GM12878 (cell line): ENCODE data around the gene ARMC9. TPM values are rescaled to one million over a fixed set of nuclear protein-coding genes. Genes with fewer than 3 reads are reported as not detected.

Source experiments
- EZH2 ChIP-seq: IDR thresholded peaks from 2 replicates; pipeline ENCODE4 v1.6.1; 2012; ENCODE audit warnings: low read depth, mild to moderate bottlenecking, control low read depth, inconsistent platforms, low read length, borderline replicate concordance; ENCODE audit not compliant: control insufficient read depth
- ZBTB11 ChIP-seq: fragments of 450-650 bp; formaldehyde crosslinking; IDR thresholded peaks from 2 replicates; pipeline ENCODE4 v1.5.0; 2022; ENCODE audit warnings: mild to moderate bottlenecking, missing genetic modification characterization
- ZNF384 ChIP-seq: IDR thresholded peaks from 2 replicates; pipeline ENCODE4 v1.6.1; 2012; ENCODE audit warnings: low read depth, mild to moderate bottlenecking, low read length, improper control_type of control experiment, borderline replicate concordance
- polyA plus RNA-seq, 11 experiments: library from polyadenylated mRNA; depleted of rRNA in 4 of 11; unstranded in 6 of 11; stranded (reverse) in 5 of 11; fragments of >200 nt; fragmentation: Nextera tagmentation in 4 of 11; fragmentation: Illumina TruSeq in 1 of 11; extraction: Ambion mirVana in 4 of 11; extraction: Trizol in 1 of 11; gene quantifications; 1 replicate in 1 of 11; 2 replicates in 10 of 11; pipeline versions ENCODE4 v1.2.1 to v1.2.3, GENCODE V29; 2011 to 2016; ENCODE audit warnings: inconsistent platforms in 2 of 11, missing spikeins in 2 of 11, low read depth in 1 of 11
- total RNA-seq, 4 experiments: library from RNA; depleted of rRNA in 3 of 4; stranded (reverse); fragments of >200 nt in 3 of 4; fragmentation: Illumina TruSeq in 1 of 4; extraction: Trizol in 1 of 4; gene quantifications; 2 replicates each; pipeline versions ENCODE4 v1.2.1 to v1.2.3, GENCODE V29; 2013 to 2021
- TF ChIP-seq, protein P1 (sequence below): fragments of 150-350 bp; IDR thresholded peaks from 2 replicates; pipeline ENCODE4 v1.6.1; 2016; ENCODE audit warnings: low read depth, low read length
- TF ChIP-seq, protein P2 (sequence below): fragments of 450-650 bp; IDR thresholded peaks from 2 replicates; pipeline ENCODE4 v1.6.1; 2017; ENCODE audit warnings: antibody characterized with exemption, mild to moderate bottlenecking, moderate library complexity

ARMC9 gene
- total and polyA plus RNA-seq, 10 of the 15 experiments (the other 5 are each of a cell fraction or from before 2014, with no cell fraction given) = 3.8 to 21.8 (median 10.4) TPM

GRCh38 chr2:231277962-231278361 lies 79.5 kb downstream of the ARMC9 start (continued):
- TF ChIP-seq, protein P1, sequence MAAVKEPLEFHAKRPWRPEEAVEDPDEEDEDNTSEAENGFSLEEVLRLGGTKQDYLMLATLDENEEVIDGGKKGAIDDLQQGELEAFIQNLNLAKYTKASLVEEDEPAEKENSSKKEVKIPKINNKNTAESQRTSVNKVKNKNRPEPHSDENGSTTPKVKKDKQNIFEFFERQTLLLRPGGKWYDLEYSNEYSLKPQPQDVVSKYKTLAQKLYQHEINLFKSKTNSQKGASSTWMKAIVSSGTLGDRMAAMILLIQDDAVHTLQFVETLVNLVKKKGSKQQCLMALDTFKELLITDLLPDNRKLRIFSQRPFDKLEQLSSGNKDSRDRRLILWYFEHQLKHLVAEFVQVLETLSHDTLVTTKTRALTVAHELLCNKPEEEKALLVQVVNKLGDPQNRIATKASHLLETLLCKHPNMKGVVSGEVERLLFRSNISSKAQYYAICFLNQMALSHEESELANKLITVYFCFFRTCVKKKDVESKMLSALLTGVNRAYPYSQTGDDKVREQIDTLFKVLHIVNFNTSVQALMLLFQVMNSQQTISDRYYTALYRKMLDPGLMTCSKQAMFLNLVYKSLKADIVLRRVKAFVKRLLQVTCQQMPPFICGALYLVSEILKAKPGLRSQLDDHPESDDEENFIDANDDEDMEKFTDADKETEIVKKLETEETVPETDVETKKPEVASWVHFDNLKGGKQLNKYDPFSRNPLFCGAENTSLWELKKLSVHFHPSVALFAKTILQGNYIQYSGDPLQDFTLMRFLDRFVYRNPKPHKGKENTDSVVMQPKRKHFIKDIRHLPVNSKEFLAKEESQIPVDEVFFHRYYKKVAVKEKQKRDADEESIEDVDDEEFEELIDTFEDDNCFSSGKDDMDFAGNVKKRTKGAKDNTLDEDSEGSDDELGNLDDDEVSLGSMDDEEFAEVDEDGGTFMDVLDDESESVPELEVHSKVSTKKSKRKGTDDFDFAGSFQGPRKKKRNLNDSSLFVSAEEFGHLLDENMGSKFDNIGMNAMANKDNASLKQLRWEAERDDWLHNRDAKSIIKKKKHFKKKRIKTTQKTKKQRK = no peak
- TF ChIP-seq ZNF384 (no peak), EZH2 (no peak), ZBTB11 (CRISPR knock-in tag) (no peak)
- TF ChIP-seq, protein P2, sequence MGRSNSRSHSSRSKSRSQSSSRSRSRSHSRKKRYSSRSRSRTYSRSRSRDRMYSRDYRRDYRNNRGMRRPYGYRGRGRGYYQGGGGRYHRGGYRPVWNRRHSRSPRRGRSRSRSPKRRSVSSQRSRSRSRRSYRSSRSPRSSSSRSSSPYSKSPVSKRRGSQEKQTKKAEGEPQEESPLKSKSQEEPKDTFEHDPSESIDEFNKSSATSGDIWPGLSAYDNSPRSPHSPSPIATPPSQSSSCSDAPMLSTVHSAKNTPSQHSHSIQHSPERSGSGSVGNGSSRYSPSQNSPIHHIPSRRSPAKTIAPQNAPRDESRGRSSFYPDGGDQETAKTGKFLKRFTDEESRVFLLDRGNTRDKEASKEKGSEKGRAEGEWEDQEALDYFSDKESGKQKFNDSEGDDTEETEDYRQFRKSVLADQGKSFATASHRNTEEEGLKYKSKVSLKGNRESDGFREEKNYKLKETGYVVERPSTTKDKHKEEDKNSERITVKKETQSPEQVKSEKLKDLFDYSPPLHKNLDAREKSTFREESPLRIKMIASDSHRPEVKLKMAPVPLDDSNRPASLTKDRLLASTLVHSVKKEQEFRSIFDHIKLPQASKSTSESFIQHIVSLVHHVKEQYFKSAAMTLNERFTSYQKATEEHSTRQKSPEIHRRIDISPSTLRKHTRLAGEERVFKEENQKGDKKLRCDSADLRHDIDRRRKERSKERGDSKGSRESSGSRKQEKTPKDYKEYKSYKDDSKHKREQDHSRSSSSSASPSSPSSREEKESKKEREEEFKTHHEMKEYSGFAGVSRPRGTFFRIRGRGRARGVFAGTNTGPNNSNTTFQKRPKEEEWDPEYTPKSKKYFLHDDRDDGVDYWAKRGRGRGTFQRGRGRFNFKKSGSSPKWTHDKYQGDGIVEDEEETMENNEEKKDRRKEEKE = no peak
